Osteoblast (primary cell): Measurements from ENCODE around the gene HS6ST3. TPM values are rescaled to one million over a fixed set of nuclear protein-coding genes. Genes with fewer than 3 reads are reported as not detected.

Experiments
- DNase-seq: peaks from one replicate; pipeline ENCODE4 v3.0.0; 2011; ENCODE audit warnings: low spot score, mixed read lengths; ENCODE audit not compliant: insufficient read length; ENCODE audit errors: missing footprints
- H2AFZ ChIP-seq: 2 replicates; pipeline ENCODE4 v1.6.0; 2011; ENCODE audit warnings: mild to moderate bottlenecking, low read length
- H3K27ac ChIP-seq: 2 replicates; pipeline ENCODE4 v1.5.1; 2011; ENCODE audit warnings: mild to moderate bottlenecking, low read depth, low read length, moderate library complexity
- H3K27me3 ChIP-seq: 2 replicates; pipeline ENCODE4 v1.6.0; 2012; ENCODE audit warnings: mild to moderate bottlenecking, control low read depth, inconsistent platforms, low read length, moderate library complexity; ENCODE audit not compliant: insufficient read depth
- H3K36me3 ChIP-seq: 2 replicates; pipeline ENCODE4 v1.5.1; 2011; ENCODE audit warnings: mild to moderate bottlenecking, low read length, control low read depth, moderate library complexity; ENCODE audit not compliant: insufficient read depth
- H3K4me1 ChIP-seq: 2 replicates; pipeline ENCODE4 v1.5.1; 2011; ENCODE audit warnings: mild to moderate bottlenecking, low read length, control low read depth, moderate library complexity; ENCODE audit not compliant: insufficient read depth
- H3K4me2 ChIP-seq: 2 replicates; pipeline ENCODE4 v1.6.0; 2011; ENCODE audit warnings: mild to moderate bottlenecking, low read length; ENCODE audit not compliant: insufficient read depth
- H3K4me3 ChIP-seq: fragments of 200-600 bp; sonication (generic); 3 replicates; pipeline ENCODE4 v1.5.1; 2012; ENCODE audit warnings: mild to moderate bottlenecking, low read length, inconsistent platforms; ENCODE audit not compliant: insufficient read depth
- H3K79me2 ChIP-seq: 2 replicates; pipeline ENCODE4 v1.6.0; 2012; ENCODE audit warnings: mild to moderate bottlenecking, low read length, control low read depth, inconsistent platforms; ENCODE audit not compliant: insufficient read depth
- H3K9me3 ChIP-seq: 2 replicates; pipeline ENCODE4 v1.5.1; 2011; ENCODE audit warnings: low read depth, low read length, control low read depth
- H4K20me1 ChIP-seq: 2 replicates; pipeline ENCODE4 v1.6.0; 2012; ENCODE audit warnings: mild to moderate bottlenecking, low read length, control low read depth; ENCODE audit not compliant: insufficient read depth
- total RNA-seq: library from RNA; depleted of rRNA; stranded (reverse); fragments of >200 nt; gene quantifications from 2 replicates; pipeline ENCODE4 v1.2.3, GENCODE V29; 2012
- TF ChIP-seq, protein P1 (sequence below): IDR thresholded peaks from 2 replicates; pipeline ENCODE4 v1.5.1; 2011; ENCODE audit warnings: mild to moderate bottlenecking, low read depth, low read length, moderate library complexity; ENCODE audit errors: extremely low read depth

Gene HS6ST3
- total RNA-seq, 1 donor, result not detected

GRCh38 chr13:96377835-96378234, 287.9 kb downstream of the HS6ST3 start:
- Histone ChIP-seq H3K4me2 (no peak overlapping the region), H2AFZ (no peak overlapping the region), H4K20me1 (no peaks in the 10 kb centered on the region), H3K4me1 (no peaks in the 10 kb centered on the region), H3K27me3 (no peaks in the 10 kb centered on the region), H3K79me2 (no peaks in the 10 kb centered on the region), H3K4me3 (no peak overlapping the region), H3K9me3 (no peaks in the 10 kb centered on the region), H3K36me3 (no peaks in the 10 kb centered on the region), H3K27ac (no peak overlapping the region)
- TF ChIP-seq, protein P1, sequence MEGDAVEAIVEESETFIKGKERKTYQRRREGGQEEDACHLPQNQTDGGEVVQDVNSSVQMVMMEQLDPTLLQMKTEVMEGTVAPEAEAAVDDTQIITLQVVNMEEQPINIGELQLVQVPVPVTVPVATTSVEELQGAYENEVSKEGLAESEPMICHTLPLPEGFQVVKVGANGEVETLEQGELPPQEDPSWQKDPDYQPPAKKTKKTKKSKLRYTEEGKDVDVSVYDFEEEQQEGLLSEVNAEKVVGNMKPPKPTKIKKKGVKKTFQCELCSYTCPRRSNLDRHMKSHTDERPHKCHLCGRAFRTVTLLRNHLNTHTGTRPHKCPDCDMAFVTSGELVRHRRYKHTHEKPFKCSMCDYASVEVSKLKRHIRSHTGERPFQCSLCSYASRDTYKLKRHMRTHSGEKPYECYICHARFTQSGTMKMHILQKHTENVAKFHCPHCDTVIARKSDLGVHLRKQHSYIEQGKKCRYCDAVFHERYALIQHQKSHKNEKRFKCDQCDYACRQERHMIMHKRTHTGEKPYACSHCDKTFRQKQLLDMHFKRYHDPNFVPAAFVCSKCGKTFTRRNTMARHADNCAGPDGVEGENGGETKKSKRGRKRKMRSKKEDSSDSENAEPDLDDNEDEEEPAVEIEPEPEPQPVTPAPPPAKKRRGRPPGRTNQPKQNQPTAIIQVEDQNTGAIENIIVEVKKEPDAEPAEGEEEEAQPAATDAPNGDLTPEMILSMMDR, result no peak
- DNase-seq, result no peak

DNA sequence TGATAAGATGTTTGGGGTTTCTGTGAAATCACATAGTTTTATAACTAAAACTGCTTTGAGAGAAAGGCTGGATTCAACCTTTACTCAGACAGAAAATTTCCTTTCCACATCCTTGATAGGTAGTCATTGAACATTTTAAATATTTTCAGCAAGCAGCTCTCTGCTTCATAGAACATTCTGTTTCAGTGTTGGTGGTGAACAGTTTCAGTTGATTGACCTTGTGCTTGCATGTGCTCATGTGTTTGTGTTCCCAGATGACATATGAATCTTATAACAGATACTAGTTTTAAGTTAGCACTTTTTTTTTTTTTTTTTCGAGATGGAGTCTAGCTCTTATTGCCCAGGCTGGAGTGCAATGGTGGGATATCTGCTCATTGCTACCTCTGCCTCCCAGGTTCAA, 290.1 kb downstream of the HS6ST3 start:
- no peak overlapping the region for H3K27ac ChIP-seq
- TF ChIP-seq, protein P1, result no peak
- DNase-seq, result no peak

DNA sequence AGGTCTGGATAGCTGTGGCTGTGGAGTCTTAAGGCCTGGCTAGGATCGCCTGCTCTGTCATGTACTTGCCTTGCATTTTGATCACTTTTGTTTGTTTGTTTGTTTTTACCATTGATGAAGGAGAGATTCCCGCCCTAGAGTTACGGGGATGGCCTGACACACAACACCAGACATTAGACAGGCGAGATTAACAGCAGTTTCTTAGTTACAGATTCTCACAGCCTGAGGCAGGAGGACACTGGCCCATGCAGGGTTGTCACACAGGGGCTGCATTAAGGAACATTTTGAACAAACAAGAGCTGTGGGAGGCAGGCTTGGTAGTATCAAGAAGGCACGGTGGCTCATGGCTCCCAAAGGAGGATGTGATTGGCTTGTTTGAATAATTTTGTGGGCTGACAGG, 291.8 kb downstream of the HS6ST3 start:
- Histone ChIP-seq H3K27ac (no peak overlapping the region), H2AFZ (no peak overlapping the region), H3K4me3 (no peak overlapping the region), H3K79me2 (no peaks in the 10 kb centered on the region), H3K27me3 (no peaks in the 10 kb centered on the region), H4K20me1 (no peaks in the 10 kb centered on the region), H3K4me1 (no peaks in the 10 kb centered on the region), H3K36me3 (no peaks in the 10 kb centered on the region), H3K4me2 (no peak overlapping the region), H3K9me3 (no peaks in the 10 kb centered on the region)
- TF ChIP-seq, protein P1, result no peak
- no peak for DNase-seq

More for the DNA sequence above, 290.1 kb downstream of the HS6ST3 start:
- H3K4me1 ChIP-seq, result no peaks in the 10 kb centered on the region
- no peaks in the 10 kb centered on the region for H3K79me2 ChIP-seq
- H3K9me3 ChIP-seq, result no peaks in the 10 kb centered on the region
- H3K27me3 ChIP-seq, result no peaks in the 10 kb centered on the region
- no peaks in the 10 kb centered on the region for H3K36me3 ChIP-seq
- H4K20me1 ChIP-seq, result no peaks in the 10 kb centered on the region
- H2AFZ ChIP-seq, result no peak overlapping the region
- no peak overlapping the region for H3K4me2 ChIP-seq
- no peak overlapping the region for H3K4me3 ChIP-seq

DNA sequence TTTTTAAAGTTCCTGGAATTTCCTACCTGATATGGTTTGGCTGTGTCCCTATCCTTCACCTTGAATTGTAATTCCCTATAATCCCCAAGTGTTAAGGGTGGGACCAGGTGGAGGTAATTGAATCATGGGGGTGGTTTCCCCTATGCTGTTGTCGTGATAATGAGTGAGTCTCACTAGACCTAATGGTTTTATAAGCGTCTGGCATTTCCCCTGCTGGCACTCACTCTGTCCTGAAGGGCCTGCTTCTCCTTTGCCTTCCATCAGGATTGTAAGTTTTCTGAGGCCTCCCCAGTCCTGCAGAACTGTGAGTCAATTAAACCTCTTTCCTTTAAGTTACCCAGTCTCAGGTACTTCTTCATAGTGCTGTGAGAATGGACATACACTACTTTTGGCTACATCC, 298.7 kb downstream of the HS6ST3 start:
- Histone ChIP-seq H3K27ac (no peak overlapping the region), H3K9me3 (no peaks in the 10 kb centered on the region), H3K4me2 (no peak overlapping the region), H3K4me3 (no peak overlapping the region), H3K36me3 (no peaks in the 10 kb centered on the region), H2AFZ (no peak overlapping the region), H3K4me1 (no peaks in the 10 kb centered on the region), H3K27me3 (no peaks in the 10 kb centered on the region), H4K20me1 (no peaks in the 10 kb centered on the region), H3K79me2 (no peaks in the 10 kb centered on the region)
- TF ChIP-seq, protein P1, result no peak
- DNase-seq, result no peak
